Fibroblast of the aortic adventitia (primary cell): Measurements from ENCODE around the gene MORF4L1. TPM values are rescaled to one million over a fixed set of nuclear protein-coding genes. Genes with fewer than 3 reads are reported as not detected.
A peak's percentile ranks its signal among the peaks of the same experiment; 100 is the strongest.
"Not testable (repeated sequence)": the region's sequence is repeated elsewhere in the genome, so short reads cannot be mapped to it uniquely, and the experiment has no call there.

ENCODE experiments used
- DNase-seq: peaks from one replicate; pipeline ENCODE4 v3.0.0-alpha.2; 2010; ENCODE audit warnings: low read depth
- H3K4me3 ChIP-seq: 2 replicates; pipeline ENCODE4 v1.5.1; 2011; ENCODE audit warnings: low read depth, mild to moderate bottlenecking, control low read depth, low read length, moderate library complexity
- CTCF ChIP-seq: IDR thresholded peaks from 2 replicates; pipeline ENCODE4 v1.5.1; 2011; ENCODE audit warnings: mild to moderate bottlenecking, low read length, control low read depth, inconsistent platforms; ENCODE audit not compliant: insufficient read depth
- total RNA-seq: library from RNA; depleted of rRNA; stranded (reverse); fragments of >200 nt; gene quantifications from 2 replicates; pipeline ENCODE4 v1.2.3, GENCODE V29; 2012; ENCODE audit warnings: low replicate concordance

MORF4L1 gene
- total RNA-seq, 1 donor, result 447 TPM

GRCh38 chr15:78837543-78837942 is 35.1 kb upstream of the MORF4L1 start:
- TF ChIP-seq CTCF, result no peak
- H3K4me3 ChIP-seq, result no peak overlapping the region
- no peak for DNase-seq

GRCh38 chr15:78838489-78838888 is 34.2 kb upstream of the MORF4L1 start:
- peak; percentile 84 for DNase-seq
- TF ChIP-seq CTCF, result no peak
- H3K4me3 ChIP-seq, result no peak overlapping the region

- not testable (repeated sequence) for H3K4me3 ChIP-seq, DNase-seq
Measured at GRCh38 chr15:78839151-78839550, 33.5 kb upstream of the MORF4L1 start.

GRCh38 chr15:78840661-78841375 is 31.9 kb upstream of the MORF4L1 start:
- no peak overlapping the region for H3K4me3 ChIP-seq
- TF ChIP-seq CTCF, result no peak
- no peak for DNase-seq

- no peak for TF ChIP-seq CTCF
- H3K4me3 ChIP-seq, result no peak overlapping the region
- no peak for DNase-seq
Measured at GRCh38 chr15:78841376-78841706, 31.3 kb upstream of the MORF4L1 start.

- TF ChIP-seq CTCF, result no peak
- no peak for DNase-seq
- no peak overlapping the region for H3K4me3 ChIP-seq
Measured at GRCh38 chr15:78841891-78842290, 30.8 kb upstream of the MORF4L1 start.

GRCh38 chr15:78842519-78842918 is 30.2 kb upstream of the MORF4L1 start:
- H3K4me3 ChIP-seq, result no peak overlapping the region
- DNase-seq, result no peak
- no peak for TF ChIP-seq CTCF

GRCh38 chr15:78846906-78847305 is 25.8 kb upstream of the MORF4L1 start:
- H3K4me3 ChIP-seq, DNase-seq: not testable (repeated sequence)

- not testable (repeated sequence) for H3K4me3 ChIP-seq, DNase-seq
Measured at GRCh38 chr15:78847387-78847906, 25.2 kb upstream of the MORF4L1 start.
